Heart left ventricle (tissue), 16 donors: ENCODE results near the gene TANGO6. TPM values are rescaled to one million over a fixed set of nuclear protein-coding genes. Genes with fewer than 3 reads are reported as not detected.

Experiments used
- ATAC-seq, 4 donors: fragments of 200-7000 bp; cut with Tn5 transposase; one replicate each; pipeline ENCODE4 v1.9.1; 2020 to 2022; ENCODE audit warnings: moderate library complexity in 4 of 4, mild to moderate bottlenecking in 3 of 4, moderate number of reproducible peaks in 1 of 4
- DNase-seq, 5 donors: peaks; one replicate each; pipeline ENCODE4 v3.0.0-alpha.2; 2020
- H3K27ac ChIP-seq, 12 donors: fragments of 200-600 bp; sonication (generic) in 4 of 12; one replicate each; pipeline versions ENCODE4 v1.5.0 to v1.8.0; 2016 to 2022; ENCODE audit warnings: mild to moderate bottlenecking in 2 of 12
- H3K27me3 ChIP-seq, 9 donors: fragments of 200-600 bp; sonication (generic) in 2 of 9; one replicate each; pipeline versions ENCODE4 v1.5.1 to v1.8.0; 2016 to 2022; ENCODE audit warnings: mild to moderate bottlenecking in 3 of 9
- H3K36me3 ChIP-seq, 9 donors: fragments of 200-600 bp; sonication (generic) in 2 of 9; one replicate each; pipeline versions ENCODE4 v1.5.0 to v1.8.0; 2018 to 2022; ENCODE audit warnings: mild to moderate bottlenecking in 2 of 9
- H3K4me1 ChIP-seq, 12 donors: fragments of 200-600 bp; sonication (generic) in 4 of 12; one replicate each; pipeline versions ENCODE4 v1.5.0 to v1.8.0; 2016 to 2022; ENCODE audit warnings: mild to moderate bottlenecking in 3 of 12
- H3K4me3 ChIP-seq, 12 donors: fragments of 200-600 bp; sonication (generic) in 4 of 12; one replicate each; pipeline versions ENCODE4 v1.5.0 to v1.8.0; 2017 to 2022; ENCODE audit warnings: mild to moderate bottlenecking in 9 of 12, moderate library complexity in 4 of 12
- H3K9me3 ChIP-seq, 12 donors: fragments of 200-600 bp; sonication (generic) in 4 of 12; one replicate each; pipeline versions ENCODE4 v1.5.0 to v1.8.0; 2016 to 2022; ENCODE audit warnings: mild to moderate bottlenecking in 1 of 12
- POLR2A ChIP-seq, 2 donors: fragments of 450-650 bp; IDR thresholded peaks; one replicate each; pipeline ENCODE4 v1.6.1; 2017; ENCODE audit warnings: antibody characterized with exemption in 2 of 2, mild to moderate bottlenecking in 2 of 2, moderate library complexity in 2 of 2
- WGBS, 4 donors: extraction: QIAGEN DNeasy Blood & Tissue Kit in 2 of 4; methylation state at CpG; one replicate each; pipeline versions ENCODE4 v1.1.5 to v1.1.7; 2013 to 2018; 5-methylcytosine and 5-hydroxymethylcytosine counted together
- intact Hi-C, 10 donors: fragments of 100-400 bp; cut with DNase I; formaldehyde crosslinking; loops; one replicate each; pipeline versions ENCODE4 v1.11.1 to v1.14.2; 2022
- polyA plus RNA-seq, 2 donors: library from polyadenylated mRNA; stranded (reverse); fragments of 200-250 nt; gene quantifications; one replicate each; pipeline ENCODE4 v1.2.3, GENCODE V29; 2013
- total RNA-seq, 9 donors: library from RNA; depleted of rRNA in 2 of 9; stranded (reverse); fragments of >200 nt in 2 of 9; fragmentation: NEBNext Ultra II Directional in 3 of 9; extraction: Animal tissue kit (Norgen Biotek cat#: 25700) in 3 of 9; gene quantifications; one replicate each; pipeline versions ENCODE4 v1.1.0 to v1.2.4, GENCODE V29; 2016 to 2023
- TF ChIP-seq, protein P1 (sequence below), 12 donors: fragments of 200-600 bp; sonication (generic) in 4 of 12; IDR thresholded peaks; one replicate each; pipeline versions ENCODE4 v1.5.0 to v1.8.0; 2018 to 2022; ENCODE audit warnings: antibody characterized with exemption in 12 of 12, mild to moderate bottlenecking in 5 of 12
- donor health status: ischemic (EF 13 %, LVEDD 7.1; RV severe dilation, severe dysfunction).
- donor health status: healthy with polysubstance abuse.
- donor health status: DM: no; HTN: yes; CAD: no.
- donor health status: DM: no; HTN: no; CAD: no.
- donor health status: ischemic (EF 25% LVEDD 6.9; RV normal size, moderate dysfunction).
- donor health status: ischemic (EF 25% LVEDD 5.7; RV mildly dilated, moderate dysfunction).
- donor health status: healthy.
- donor health status: DM: yes; HTN: yes; CAD: no.
- donor health status: ischemic (EF 35%, LVEDD 5.7; RV mildly dilated, moderate dysfunction).
- donor health status: nonischemic (EF 11% LVEDD 7.7; RV severe dilation, severe dysfunction).
- donor health status: DM: yes; HTN: yes; CAD: no.
- donor health status: PGD.
- donor health status: ischemic (EF 29% LVEDD 5.4; RV normal size, mild dysfunction).
- donor health status: nonischemic (EF 23%, LVEDD 6.1; RV moderate dilation, normal function).

The TANGO6 gene
- total and polyA plus RNA-seq, 11 donors: 1.8 to 14.1 (median 8.8) TPM

DNA sequence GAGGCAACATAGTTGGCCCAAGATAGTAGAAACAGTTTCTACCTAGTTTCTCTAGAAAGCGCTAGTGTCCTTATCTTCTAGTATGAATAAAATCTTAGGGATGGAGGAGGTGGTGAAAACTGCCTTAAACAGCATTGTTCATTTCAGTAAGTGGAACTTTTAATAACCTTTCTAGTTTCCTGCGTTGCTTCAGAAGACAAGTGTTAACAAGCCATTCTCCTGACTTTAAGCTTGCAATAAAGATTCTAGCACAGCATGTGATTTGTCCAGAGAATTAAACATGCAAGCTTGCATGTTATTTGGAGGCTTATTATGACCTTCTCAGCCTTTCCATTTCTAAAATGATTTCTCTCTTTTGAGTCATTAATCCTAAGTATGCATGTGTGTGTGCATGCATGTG is 72.3 kb downstream of the TANGO6 start:
- Histone ChIP-seq H3K4me3 (no peak overlapping the region), H3K4me1 (no peaks in the 10 kb centered on the region), H3K36me3 (peaks cover 0 to 55% (median 44%) of the 10 kb centered on the region in 9 donors), H3K9me3 (no peaks in the 10 kb centered on the region), H3K27ac (no peak overlapping the region), H3K27me3 (no peaks in the 10 kb centered on the region)
- WGBS, 4 donors: 86 to 89% (median 88%) methylated on average over 2 of the region's 2 CpGs
- ATAC-seq: no peak
- DNase-seq: no peak
- intact Hi-C loops: no loop called here
- TF ChIP-seq, protein P1, sequence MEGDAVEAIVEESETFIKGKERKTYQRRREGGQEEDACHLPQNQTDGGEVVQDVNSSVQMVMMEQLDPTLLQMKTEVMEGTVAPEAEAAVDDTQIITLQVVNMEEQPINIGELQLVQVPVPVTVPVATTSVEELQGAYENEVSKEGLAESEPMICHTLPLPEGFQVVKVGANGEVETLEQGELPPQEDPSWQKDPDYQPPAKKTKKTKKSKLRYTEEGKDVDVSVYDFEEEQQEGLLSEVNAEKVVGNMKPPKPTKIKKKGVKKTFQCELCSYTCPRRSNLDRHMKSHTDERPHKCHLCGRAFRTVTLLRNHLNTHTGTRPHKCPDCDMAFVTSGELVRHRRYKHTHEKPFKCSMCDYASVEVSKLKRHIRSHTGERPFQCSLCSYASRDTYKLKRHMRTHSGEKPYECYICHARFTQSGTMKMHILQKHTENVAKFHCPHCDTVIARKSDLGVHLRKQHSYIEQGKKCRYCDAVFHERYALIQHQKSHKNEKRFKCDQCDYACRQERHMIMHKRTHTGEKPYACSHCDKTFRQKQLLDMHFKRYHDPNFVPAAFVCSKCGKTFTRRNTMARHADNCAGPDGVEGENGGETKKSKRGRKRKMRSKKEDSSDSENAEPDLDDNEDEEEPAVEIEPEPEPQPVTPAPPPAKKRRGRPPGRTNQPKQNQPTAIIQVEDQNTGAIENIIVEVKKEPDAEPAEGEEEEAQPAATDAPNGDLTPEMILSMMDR (IDR thresholded peaks at IDR 0.05): no peak
- no peak for TF ChIP-seq POLR2A (IDR thresholded peaks at IDR 0.05)

DNA sequence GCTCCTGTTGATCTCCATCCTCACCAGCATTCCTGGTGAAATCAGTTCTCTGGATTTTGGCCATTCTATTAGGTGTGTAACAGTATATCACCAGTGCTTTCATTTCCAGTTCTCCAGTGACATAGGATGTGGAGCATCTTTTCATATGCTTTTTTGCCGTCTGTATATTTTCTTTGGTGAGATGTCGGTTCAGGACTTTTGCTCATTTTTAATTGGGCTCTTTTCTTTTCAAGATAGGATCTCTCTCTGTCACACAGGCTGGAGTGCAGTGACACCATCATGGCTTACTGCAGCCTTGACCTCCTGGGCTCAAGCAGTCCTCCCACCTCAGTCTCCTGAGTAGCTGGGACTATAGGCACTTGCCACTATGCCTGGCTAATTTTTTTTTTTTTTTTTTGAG is 74.2 kb downstream of the TANGO6 start:
- Histone ChIP-seq H3K9me3 (no peaks in the 10 kb centered on the region), H3K4me1 (no peaks in the 10 kb centered on the region), H3K4me3 (no peak overlapping the region), H3K36me3 (peaks cover 0 to 56% (median 42%) of the 10 kb centered on the region in 9 donors), H3K27me3 (no peaks in the 10 kb centered on the region), H3K27ac (no peak overlapping the region)
- DNase-seq (no peak), ATAC-seq (no peak)
- TF ChIP-seq, protein P1 (IDR thresholded peaks at IDR 0.05): no peak
- no peak for TF ChIP-seq POLR2A (IDR thresholded peaks at IDR 0.05)
- intact Hi-C loops: no loop called here
- 98 to 99% (median 98%) methylated on average over 2 of the region's 2 CpGs for WGBS, 4 donors

DNA sequence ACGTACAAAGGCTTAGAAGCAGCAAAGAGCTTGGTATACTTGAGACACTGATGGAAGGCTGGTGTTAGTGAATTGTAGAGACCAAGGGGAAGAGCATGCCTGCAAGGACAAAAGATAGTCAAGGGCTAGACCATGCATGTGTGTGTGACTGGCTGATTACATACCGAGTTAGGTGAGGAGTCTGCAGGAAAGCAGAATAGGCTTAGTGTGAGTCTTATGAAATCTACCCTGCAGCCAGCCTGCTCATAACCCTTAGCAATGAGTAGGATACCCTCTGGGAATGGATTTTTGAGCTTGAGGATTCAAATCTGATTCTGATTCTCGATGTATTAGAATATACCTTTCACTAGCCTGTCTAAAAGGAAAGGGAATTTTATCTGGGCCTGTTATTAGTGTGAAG is 77.0 kb downstream of the TANGO6 start:
- Histone ChIP-seq H3K9me3 (no peaks in the 10 kb centered on the region), H3K36me3 (peaks cover 0 to 50% (median 36%) of the 10 kb centered on the region in 9 donors), H3K27ac (no peak overlapping the region), H3K4me3 (no peak overlapping the region), H3K27me3 (no peaks in the 10 kb centered on the region), H3K4me1 (no peaks in the 10 kb centered on the region)
- intact Hi-C loops: no loop called here
- TF ChIP-seq, protein P1 (IDR thresholded peaks at IDR 0.05): no peak
- TF ChIP-seq POLR2A (IDR thresholded peaks at IDR 0.05): no peak
- 93 to 97% (median 97%) methylated on average over 3 of the region's 3 CpGs for WGBS, 4 donors
- ATAC-seq (no peak), DNase-seq (no peak)

DNA sequence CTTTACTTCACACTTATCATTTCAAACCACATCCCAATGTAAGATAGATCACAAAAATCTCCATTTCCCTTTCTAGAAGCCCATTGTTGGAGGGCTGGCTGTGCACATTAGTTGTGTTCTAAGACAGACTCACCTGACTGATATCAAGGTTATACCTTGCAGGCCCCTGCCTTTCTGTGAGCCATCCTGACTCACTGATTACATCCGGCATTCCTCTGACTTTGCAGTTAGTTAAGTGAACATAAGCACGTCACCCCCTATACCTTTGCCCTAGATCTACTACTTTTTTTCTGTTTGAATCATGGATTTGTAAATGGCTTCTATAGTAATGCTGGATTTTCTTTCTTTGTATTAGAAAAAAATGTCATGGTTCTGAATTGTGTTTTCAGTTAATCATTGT is 78.3 kb downstream of the TANGO6 start:
- no peak overlapping the region for H3K27ac ChIP-seq
- no peaks in the 10 kb centered on the region for H3K27me3 ChIP-seq
- no peaks in the 10 kb centered on the region for H3K9me3 ChIP-seq
- DNase-seq (no peak), ATAC-seq (no peak)
- no peaks in the 10 kb centered on the region for H3K4me1 ChIP-seq
- WGBS, 4 donors: 97 to 100% (median 99%) methylated on average over 2 of the region's 2 CpGs
- TF ChIP-seq, protein P1 (IDR thresholded peaks at IDR 0.05): no peak
- no peak for TF ChIP-seq POLR2A (IDR thresholded peaks at IDR 0.05)
- no peak overlapping the region for H3K4me3 ChIP-seq
- H3K36me3 ChIP-seq: peaks cover 0 to 49% (median 32%) of the 10 kb centered on the region in 9 donors
- intact Hi-C loops: no loop called here
